Psoas muscle (tissue), 8 donors: ENCODE data around the gene PRICKLE1. TPM values are rescaled to one million over a fixed set of nuclear protein-coding genes. Genes with fewer than 3 reads are reported as not detected.

Experiments
- ATAC-seq, 4 donors: fragments of 200-7000 bp; cut with Tn5 transposase; one replicate each; pipeline ENCODE4 v1.9.1; 2020; ENCODE audit warnings: moderate library complexity in 3 of 4, mild to moderate bottlenecking in 2 of 4
- DNase-seq, 2 donors: peaks; one replicate each; pipeline ENCODE4 v3.0.0-alpha.2; 2020
- H3K27ac ChIP-seq: fragments of 200-600 bp; one replicate; pipeline ENCODE4 v1.8.0; 2022
- H3K27me3 ChIP-seq, 3 donors: fragments of 200-600 bp in 1 of 3; one replicate each; pipeline versions ENCODE4 v1.6.1 to v1.8.0; 2013 to 2022; ENCODE audit warnings: low read length in 2 of 3, mild to moderate bottlenecking in 2 of 3, moderate library complexity in 1 of 3; ENCODE audit not compliant: insufficient read depth in 3 of 3
- H3K36me3 ChIP-seq, 2 donors: fragments of 200-600 bp in 1 of 2; one replicate each; pipeline versions ENCODE4 v1.6.1 to v1.8.0; 2013 to 2022; ENCODE audit warnings: low read depth in 1 of 2, mild to moderate bottlenecking in 1 of 2, moderate library complexity in 1 of 2; ENCODE audit not compliant: insufficient read depth in 1 of 2
- H3K4me1 ChIP-seq: fragments of 200-600 bp; one replicate; pipeline ENCODE4 v1.8.0; 2022
- H3K4me3 ChIP-seq: fragments of 200-600 bp; one replicate; pipeline ENCODE4 v1.8.0; 2022; ENCODE audit warnings: mild to moderate bottlenecking
- H3K9me3 ChIP-seq: fragments of 200-600 bp; one replicate; pipeline ENCODE4 v1.8.0; 2022
- WGBS, 3 donors: extraction: QIAGEN DNeasy Blood & Tissue Kit; methylation state at CpG; one replicate each; pipeline versions ENCODE4 v1.1.6 to v1.1.7; 2013; 5-methylcytosine and 5-hydroxymethylcytosine counted together
- intact Hi-C, 2 donors: fragments of 100-400 bp; cut with DNase I; formaldehyde crosslinking; loops; one replicate each; pipeline versions ENCODE4 v1.11.0 to v1.14.2; 2022
- polyA plus RNA-seq, 3 donors: library from polyadenylated mRNA; stranded (reverse); fragments of 200-250 nt; gene quantifications; one replicate each; pipeline ENCODE4 v1.2.3, GENCODE V29; 2013
- total RNA-seq, 4 donors: library from RNA; stranded (reverse); fragmentation: NEBNext Ultra II Directional in 2 of 4; extraction: Animal tissue kit (Norgen Biotek cat#: 25700) in 2 of 4; gene quantifications; one replicate each; pipeline versions ENCODE4 v1.2.1 to v1.2.4, GENCODE V29; 2021 to 2023
- TF ChIP-seq, protein P1 (sequence below): fragments of 200-600 bp; IDR thresholded peaks from one replicate; pipeline ENCODE4 v1.8.0; 2022; ENCODE audit warnings: antibody characterized with exemption
- donor health status: healthy with polysubstance abuse.
- donor health status: DM: no; HTN: no; CAD: no; lungs with moderate emphysema.
- donor health status: Bipolar disorder and iron deficiency.
- donor health status: healthy.
- donor health status: DM: yes; HTN: yes; CAD: no.
- donor health status: DM: no; HTN: no; CAD: no.
- donor health status: DM: no; HTN: no; CAD: no.
- donor health status: DM: yes; HTN: yes; CAD: no.

PRICKLE1 gene
- total and polyA plus RNA-seq, 7 donors = 0.37 to 7.6 (median 1.7) TPM

GRCh38 chr12:42484996-42485395, 104.5 kb downstream of the PRICKLE1 start:
- intact Hi-C loops = loop anchor here (5.0 kb wide), 4 partner anchors 82 to 852 kb away; no protein-coding TSS in a partner anchor

GRCh38 chr12:42483521-42483790, 106.1 kb downstream of the PRICKLE1 start:
- ATAC-seq = peak; percentile 32 to 47 (median 46)
- peak overlapping the region; percentile 60 for H3K27ac ChIP-seq
- H3K4me1 ChIP-seq = peaks cover 13% of the 10 kb centered on the region
- no peaks in the 10 kb centered on the region for H3K36me3 ChIP-seq
- H3K4me3 ChIP-seq = peak overlapping the region; percentile 91
- no peak for DNase-seq
- H3K27me3 ChIP-seq = peaks cover 0 to 6% (median 0%) of the 10 kb centered on the region in 3 donors
- WGBS, 3 donors = 0 to 1% (median 0%) methylated on average over 2 to 30 of the region's 30 CpGs
- TF ChIP-seq, protein P1, sequence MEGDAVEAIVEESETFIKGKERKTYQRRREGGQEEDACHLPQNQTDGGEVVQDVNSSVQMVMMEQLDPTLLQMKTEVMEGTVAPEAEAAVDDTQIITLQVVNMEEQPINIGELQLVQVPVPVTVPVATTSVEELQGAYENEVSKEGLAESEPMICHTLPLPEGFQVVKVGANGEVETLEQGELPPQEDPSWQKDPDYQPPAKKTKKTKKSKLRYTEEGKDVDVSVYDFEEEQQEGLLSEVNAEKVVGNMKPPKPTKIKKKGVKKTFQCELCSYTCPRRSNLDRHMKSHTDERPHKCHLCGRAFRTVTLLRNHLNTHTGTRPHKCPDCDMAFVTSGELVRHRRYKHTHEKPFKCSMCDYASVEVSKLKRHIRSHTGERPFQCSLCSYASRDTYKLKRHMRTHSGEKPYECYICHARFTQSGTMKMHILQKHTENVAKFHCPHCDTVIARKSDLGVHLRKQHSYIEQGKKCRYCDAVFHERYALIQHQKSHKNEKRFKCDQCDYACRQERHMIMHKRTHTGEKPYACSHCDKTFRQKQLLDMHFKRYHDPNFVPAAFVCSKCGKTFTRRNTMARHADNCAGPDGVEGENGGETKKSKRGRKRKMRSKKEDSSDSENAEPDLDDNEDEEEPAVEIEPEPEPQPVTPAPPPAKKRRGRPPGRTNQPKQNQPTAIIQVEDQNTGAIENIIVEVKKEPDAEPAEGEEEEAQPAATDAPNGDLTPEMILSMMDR = no peak
- no peaks in the 10 kb centered on the region for H3K9me3 ChIP-seq
- intact Hi-C loops = loop anchor here (2.0 to 5.0 kb wide), 5 partner anchors 84 to 854 kb away; no protein-coding TSS in a partner anchor

More at GRCh38 chr12:42484996-42485395, 104.5 kb downstream of the PRICKLE1 start:
- Histone ChIP-seq H3K4me3 (peak overlapping the region; percentile 91), H3K9me3 (no peaks in the 10 kb centered on the region), H3K27me3 (peaks cover 0 to 6% (median 0%) of the 10 kb centered on the region in 3 donors), H3K36me3 (no peaks in the 10 kb centered on the region), H3K4me1 (peaks cover 13% of the 10 kb centered on the region), H3K27ac (no peak overlapping the region)
- TF ChIP-seq, protein P1 = no peak
- ATAC-seq (no peak), DNase-seq (no peak)
- WGBS, 3 donors = 58 to 66% (median 65%) methylated on average over 3 of the region's 3 CpGs

- H3K4me3 ChIP-seq = peak overlapping the region; percentile 91
- no peaks in the 10 kb centered on the region for H3K36me3 ChIP-seq
- intact Hi-C loops = loop anchor here (2.0 to 5.0 kb wide), 5 partner anchors 84 to 854 kb away; no protein-coding TSS in a partner anchor
- peak overlapping the region; percentile 60 for H3K27ac ChIP-seq
- DNase-seq (peak; percentile 80 to 81), ATAC-seq (peak; percentile 90 to 94 (median 92))
- WGBS, 3 donors = 1% methylated on average over 66 to 83 of the region's 83 CpGs
- no peaks in the 10 kb centered on the region for H3K9me3 ChIP-seq
- peaks cover 13% of the 10 kb centered on the region for H3K4me1 ChIP-seq
- peaks cover 0 to 6% (median 0%) of the 10 kb centered on the region in 3 donors for H3K27me3 ChIP-seq
- TF ChIP-seq, protein P1 = peak; percentile 85
Measured at GRCh38 chr12:42482748-42483520, 106.6 kb downstream of the PRICKLE1 start.

DNA sequence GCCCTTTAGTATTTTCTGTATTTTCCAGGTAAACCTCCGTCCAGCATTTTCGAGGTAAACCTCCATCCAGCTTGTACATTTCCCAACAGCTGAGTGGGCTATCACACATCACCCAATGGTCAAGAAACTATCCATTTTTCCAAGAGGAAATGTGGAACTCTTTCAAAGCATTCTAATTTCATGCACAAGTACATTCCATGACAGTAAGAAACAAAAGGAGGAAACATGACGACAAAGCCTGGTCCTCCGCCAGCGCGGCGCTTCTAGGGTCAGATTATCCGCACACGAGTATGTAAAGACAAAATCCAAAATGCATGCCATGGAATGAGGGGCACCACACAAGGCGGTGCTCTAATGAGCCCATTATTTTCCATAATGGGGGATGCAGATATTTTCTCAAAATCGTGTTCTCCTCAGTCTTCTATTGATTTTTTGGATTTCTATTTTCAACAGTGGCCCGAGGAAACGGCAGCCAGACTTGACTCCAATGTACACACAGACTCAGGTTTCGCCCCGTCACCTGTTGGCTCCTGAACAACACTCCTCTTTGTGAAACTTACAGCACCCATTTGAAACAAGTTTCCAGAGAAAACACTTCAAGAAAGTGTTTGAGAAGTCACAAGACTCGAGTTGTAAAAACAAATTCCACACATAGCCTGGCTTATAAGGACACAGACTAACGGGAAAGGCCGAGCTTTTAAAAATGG, 107.4 kb downstream of the PRICKLE1 start:
- DNase-seq (peak; percentile 49 to 53), ATAC-seq (peak in 2 of 4 donors; percentile 3 to 10)
- Histone ChIP-seq H3K27ac (peak overlapping the region; percentile 60), H3K36me3 (no peaks in the 10 kb centered on the region), H3K4me3 (peak overlapping the region; percentile 91), H3K27me3 (peaks cover 0 to 6% (median 0%) of the 10 kb centered on the region in 3 donors), H3K9me3 (no peaks in the 10 kb centered on the region), H3K4me1 (peaks cover 13% of the 10 kb centered on the region)
- intact Hi-C loops = loop anchor here (2.0 to 5.0 kb wide), 5 partner anchors 85 to 855 kb away; no protein-coding TSS in a partner anchor
- TF ChIP-seq, protein P1 = no peak
- 39 to 44% (median 43%) methylated on average over 18 of the region's 18 CpGs for WGBS, 3 donors
